Hepatocyte (in vitro differentiated cells): ENCODE data around the gene ANXA9.

Experiments
- CTCF ChIP-seq: fragments of 200-600 bp; sonication (generic); IDR thresholded peaks from 2 replicates; pipeline ENCODE4 v1.5.1; 2016; ENCODE audit warnings: antibody characterized with exemption, mild to moderate bottlenecking; ENCODE audit not compliant: poor library complexity
- EZH2 ChIP-seq: fragments of 200-600 bp; sonication (generic); IDR thresholded peaks from 2 replicates; pipeline ENCODE4 v1.6.1; 2016; ENCODE audit warnings: antibody characterized with exemption, mild to moderate bottlenecking, borderline replicate concordance
- EZH2phosphoT487 ChIP-seq: fragments of 200-600 bp; sonication (generic); IDR thresholded peaks from one replicate; pipeline ENCODE4 v1.6.1; 2018; ENCODE audit warnings: antibody characterized with exemption, mild to moderate bottlenecking, low read depth, moderate library complexity; ENCODE audit not compliant: unreplicated experiment, severe bottlenecking

GRCh38 chr1:151009206-151009587 lies 27.1 kb downstream of the ANXA9 start:
- TF ChIP-seq EZH2 = no peak
- no peak for TF ChIP-seq CTCF
- no peak for TF ChIP-seq EZH2phosphoT487
